AG10803 (cell line): ENCODE data around the gene KCNT1.

Experiments used
- DNase-seq: peaks from one replicate; pipeline ENCODE4 v3.0.0; 2010; ENCODE audit warnings: low read depth
- H3K4me3 ChIP-seq: 2 replicates; pipeline ENCODE4 v1.5.1; 2011; ENCODE audit warnings: mild to moderate bottlenecking, low read length, control low read depth
- CTCF ChIP-seq: conservative IDR thresholded peaks from 2 replicates; pipeline ENCODE4 v1.5.1; 2011; ENCODE audit warnings: mild to moderate bottlenecking, low read length, control low read depth, inconsistent platforms

Gene KCNT1

GRCh38 chr9:135765416-135765815 is 63.4 kb downstream of the KCNT1 start:
- TF ChIP-seq CTCF = no peak
- no peak overlapping the region for H3K4me3 ChIP-seq
- DNase-seq = no peak

GRCh38 chr9:135766251-135766650 is 64.3 kb downstream of the KCNT1 start:
- no peak overlapping the region for H3K4me3 ChIP-seq
- no peak for DNase-seq
- no peak for TF ChIP-seq CTCF

GRCh38 chr9:135766707-135767106 is 64.7 kb downstream of the KCNT1 start:
- H3K4me3 ChIP-seq = no peak overlapping the region
- TF ChIP-seq CTCF = no peak
- no peak for DNase-seq

GRCh38 chr9:135768516-135769218 is 66.7 kb downstream of the KCNT1 start:
- no peak for DNase-seq
- no peak overlapping the region for H3K4me3 ChIP-seq
- TF ChIP-seq CTCF = no peak

- DNase-seq = no peak
- no peak overlapping the region for H3K4me3 ChIP-seq
- TF ChIP-seq CTCF = no peak
These were observed 67.7 kb downstream of the KCNT1 start for GRCh38 chr9:135769489-135770202.

- no peak for DNase-seq
- no peak for TF ChIP-seq CTCF
- H3K4me3 ChIP-seq = no peak overlapping the region
These were observed 68.2 kb downstream of the KCNT1 start for GRCh38 chr9:135770203-135770535.

- no peak for TF ChIP-seq CTCF
- no peak overlapping the region for H3K4me3 ChIP-seq
- no peak for DNase-seq
These were observed 68.8 kb downstream of the KCNT1 start for GRCh38 chr9:135770771-135771170.
